Measurements from ENCODE around the gene KLK5.
"Not testable (repeated sequence)": the region's sequence is repeated elsewhere in the genome, so short reads cannot be mapped to it uniquely, and the experiment has no call there.

KLK5 gene

GRCh38 chr19:50921426-50922316, 31.2 kb downstream of the KLK5 start:
- no peak for DNase-seq

DNA sequence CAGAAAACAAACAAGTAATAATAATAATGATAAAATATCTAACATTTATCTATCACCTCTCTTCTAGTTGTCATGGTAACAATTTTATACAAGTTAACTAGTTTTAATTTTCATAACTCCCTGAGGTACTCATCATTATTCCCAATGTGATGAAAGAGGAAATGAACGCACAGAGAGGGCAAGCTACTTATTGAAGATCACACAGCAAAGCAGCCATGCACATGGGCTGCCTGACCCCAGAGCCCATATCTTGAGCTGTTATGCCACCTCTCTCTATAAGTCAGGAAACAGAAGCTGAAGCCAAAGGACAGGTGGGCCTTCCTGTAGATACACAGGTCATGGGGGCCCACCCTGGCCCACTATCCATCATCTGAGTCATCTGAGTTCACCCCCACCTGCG, 36.8 kb downstream of the KLK5 start:
- DNase-seq = no peak

GRCh38 chr19:50912727-50913716, 39.8 kb downstream of the KLK5 start:
- no peak for DNase-seq

- no peak for DNase-seq
Observed at GRCh38 chr19:50912102-50912599, 40.7 kb downstream of the KLK5 start.

- no peak for DNase-seq
Observed at GRCh38 chr19:50911206-50912101, 41.4 kb downstream of the KLK5 start, which contains the start of gene KLK4. TSS of gene KLK4 (minus strand) at chr19:50911395. CDS start at chr19:50910738, 657 bp downstream.

DNA sequence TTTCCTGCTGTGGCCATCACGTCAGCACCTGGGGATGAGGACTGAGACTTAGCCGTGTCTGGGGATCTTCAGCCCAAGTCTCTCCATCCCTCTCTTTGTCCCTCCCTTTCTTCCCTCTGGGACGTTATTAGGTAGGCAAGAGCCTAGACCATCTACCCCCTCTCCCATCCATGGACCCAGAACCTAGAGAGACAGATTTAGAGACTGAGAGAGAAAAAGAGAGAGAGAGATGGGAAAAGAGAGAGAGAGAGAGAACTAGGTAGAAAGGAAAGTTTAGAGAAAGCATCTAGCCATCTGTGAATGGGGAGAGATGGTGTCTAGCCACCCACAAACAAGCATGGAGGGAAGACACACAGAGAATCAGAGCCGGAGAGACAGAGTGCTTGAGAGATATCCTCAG, 42.1 kb downstream of the KLK5 start:
- no peak for DNase-seq

DNA sequence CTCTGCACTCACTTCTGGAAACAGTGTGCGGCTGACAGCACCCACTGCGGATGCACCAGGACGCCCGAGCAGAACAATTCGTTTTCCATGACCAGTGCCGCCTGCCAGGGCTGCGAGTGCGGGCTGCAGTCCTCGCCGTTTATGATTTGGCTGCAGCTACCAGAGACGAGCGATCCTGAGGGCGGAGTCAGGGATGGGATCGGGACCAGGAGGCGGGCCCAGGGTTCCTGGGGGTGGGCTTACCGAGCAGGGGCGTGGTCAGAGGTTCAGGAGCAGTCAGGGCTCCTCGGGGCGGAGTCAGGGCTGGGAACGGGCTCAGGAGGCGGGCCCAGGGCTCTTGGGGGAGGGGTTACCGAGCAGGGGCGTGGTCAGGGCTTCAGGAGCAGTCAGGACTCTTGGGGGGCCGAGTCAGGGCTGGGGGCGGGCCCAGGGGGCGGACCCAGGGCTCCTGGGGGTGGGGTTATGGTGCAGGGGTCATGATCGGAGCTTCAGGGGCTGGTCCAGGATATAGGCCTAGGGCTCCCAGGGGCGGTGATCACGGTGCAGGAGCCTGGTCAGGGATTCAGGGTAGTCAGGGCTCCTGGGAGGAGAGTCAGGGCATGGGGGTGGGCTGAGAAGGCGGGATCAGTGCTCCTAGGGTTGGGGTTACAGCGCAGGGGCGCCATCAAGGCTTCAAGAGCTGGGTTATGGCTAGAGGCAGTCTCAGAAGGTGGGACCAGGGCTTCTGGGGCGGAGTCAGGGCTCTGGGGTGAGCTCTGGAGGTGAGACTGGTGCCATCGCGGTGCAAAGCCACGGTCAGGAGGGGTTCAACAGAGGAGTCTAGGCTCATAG, 43.4 kb downstream of the KLK5 start:
- DNase-seq = peak; percentile 39

GRCh38 chr19:50908336-50908735, 44.5 kb downstream of the KLK5 start:
- no peak for DNase-seq

DNA sequence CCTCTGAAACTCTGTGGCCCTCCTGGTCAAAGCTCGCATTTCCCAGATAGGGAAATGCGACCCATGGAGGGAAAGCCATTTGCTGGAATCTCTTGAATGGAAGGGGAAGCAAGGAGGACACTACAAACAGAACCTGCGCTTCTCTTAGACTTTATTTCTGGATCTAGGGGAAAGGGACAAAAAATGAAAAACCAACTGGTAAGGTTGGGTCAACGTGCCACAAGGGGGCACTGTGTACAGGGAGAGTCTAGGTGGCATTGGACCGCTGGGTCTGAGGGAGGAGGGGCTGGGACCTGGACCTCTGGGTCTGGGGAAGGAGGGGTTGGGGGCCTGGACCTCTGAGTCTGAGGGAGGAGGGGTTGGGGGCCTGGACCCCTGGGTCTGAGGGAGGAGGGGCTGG, 46.6 kb downstream of the KLK5 start:
- peak; percentile 19 for DNase-seq

- DNase-seq = no peak
Observed at GRCh38 chr19:50902640-50903039, 50.2 kb downstream of the KLK5 start.

DNA sequence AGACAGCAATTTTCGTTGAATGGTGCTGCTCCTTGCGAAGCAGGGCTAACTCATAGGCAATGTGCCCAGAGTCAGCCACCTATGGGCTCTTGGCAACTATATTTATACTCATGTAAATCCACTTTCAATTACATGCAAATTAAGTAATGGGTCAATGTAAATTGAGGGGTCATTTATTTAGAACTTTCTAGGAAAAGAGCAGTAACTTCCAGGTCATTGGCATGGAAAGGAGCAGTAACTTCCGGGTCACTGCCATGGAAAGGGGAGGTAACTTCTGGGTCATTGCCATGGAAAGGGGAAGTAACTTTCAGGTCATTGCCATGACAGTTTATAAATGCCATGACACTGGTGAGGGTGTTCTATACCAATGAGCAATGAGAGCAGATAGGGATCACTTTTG, 53.3 kb downstream of the KLK5 start:
- peak; percentile 85 for DNase-seq

DNA sequence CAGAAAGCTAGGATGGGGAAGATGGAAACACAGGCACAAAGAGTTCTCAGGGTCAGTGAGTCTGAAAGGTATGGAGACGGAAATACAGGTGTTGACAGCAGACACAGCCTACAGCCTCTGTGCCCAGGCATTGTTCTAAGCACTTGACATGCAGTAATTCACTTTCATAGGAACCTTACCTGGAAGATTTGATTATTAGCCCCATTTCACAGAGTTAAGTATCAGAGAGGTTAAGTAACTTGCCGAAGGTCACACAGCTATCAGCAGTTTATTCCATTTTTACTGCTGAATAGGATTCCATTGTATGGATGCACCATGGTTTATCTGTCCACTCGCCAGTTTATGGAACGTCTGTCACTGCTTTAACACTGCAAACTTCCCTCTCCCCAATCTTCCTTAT, 54.8 kb downstream of the KLK5 start:
- DNase-seq = no peak

GRCh38 chr19:50897612-50898011, 55.2 kb downstream of the KLK5 start:
- no peak for DNase-seq

DNA sequence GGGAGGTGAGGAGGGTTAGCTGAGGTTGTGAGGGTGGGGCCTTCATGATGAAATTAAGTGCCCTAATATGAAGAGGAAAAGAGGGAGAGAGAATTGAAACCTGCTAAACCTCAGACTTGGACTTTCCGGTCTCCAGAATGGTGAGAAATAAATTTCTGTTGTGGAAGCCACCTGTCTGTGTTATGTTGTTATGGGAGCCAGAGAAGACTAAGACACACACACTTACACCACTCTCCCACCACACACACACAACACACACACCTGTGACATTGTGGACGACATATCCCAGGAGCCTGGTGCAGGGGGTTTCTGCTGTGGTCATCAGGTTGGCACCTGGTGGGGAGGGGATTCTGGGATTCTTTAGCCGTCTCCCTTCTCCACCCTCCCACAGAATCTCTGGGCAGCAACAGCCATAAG, 55.6 kb downstream of the KLK5 start:
- no peak for DNase-seq

DNA sequence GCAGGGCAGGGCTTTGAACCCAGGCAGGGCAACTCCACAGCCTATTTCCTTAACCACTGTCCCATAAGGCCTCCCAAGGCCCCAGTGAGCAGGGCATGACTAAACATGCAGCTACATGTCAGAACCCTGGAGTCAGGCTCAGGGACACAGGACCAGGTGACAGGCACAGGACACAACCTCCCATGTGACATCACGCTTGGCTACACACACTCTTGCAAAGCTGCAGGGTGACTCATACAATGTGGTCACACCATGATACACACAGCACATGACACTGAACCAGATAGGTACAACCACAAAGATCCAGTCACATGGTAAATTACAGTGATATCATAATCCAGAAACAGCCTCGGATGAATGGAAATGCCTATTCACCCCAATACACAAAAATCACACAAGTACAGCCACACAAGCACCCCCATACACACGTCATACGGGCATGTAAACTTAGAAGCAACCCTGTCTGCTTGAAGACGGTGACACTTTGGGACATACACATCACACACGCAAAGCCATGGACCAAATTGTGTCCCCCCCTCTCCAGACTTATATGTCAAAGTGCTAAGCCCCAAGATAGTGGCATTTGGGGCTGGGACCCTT, 56.1 kb downstream of the KLK5 start:
- DNase-seq = peak; percentile 69

DNA sequence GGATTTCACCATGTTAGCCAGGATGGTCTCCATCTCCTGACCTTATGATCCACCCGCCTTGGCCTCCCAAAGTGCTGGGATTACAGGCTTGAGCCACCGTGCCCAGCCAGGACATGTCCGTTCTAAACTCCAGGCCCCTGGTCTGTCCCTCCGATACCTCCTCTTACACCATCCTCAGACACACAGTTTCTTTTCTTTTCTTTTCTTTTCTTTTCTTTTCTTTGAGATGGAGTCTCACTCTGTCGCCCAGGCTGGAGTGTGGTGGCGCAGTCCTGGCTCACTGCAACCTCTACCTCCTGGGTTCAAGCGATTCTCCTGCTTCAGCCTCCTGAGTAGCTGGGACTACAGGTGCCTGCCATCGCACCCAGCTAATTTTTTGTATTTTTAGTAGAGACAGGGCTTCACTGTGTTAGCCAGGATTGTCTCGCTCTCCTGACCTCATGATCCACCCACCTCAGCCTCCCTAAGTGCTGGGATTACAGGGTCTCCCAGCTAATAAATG, 56.7 kb downstream of the KLK5 start:
- not testable (repeated sequence) for DNase-seq

GRCh38 chr19:50894478-50895356, 58.1 kb downstream of the KLK5 start:
- DNase-seq = no peak

Measured in MV-4-11 (cell line).